Measurements from ENCODE around the gene ZMAT2. TPM values are rescaled to one million over a fixed set of nuclear protein-coding genes. Genes with fewer than 3 reads are reported as not detected.
"Not testable (repeated sequence)": the region's sequence is repeated elsewhere in the genome, so short reads cannot be mapped to it uniquely, and the experiment has no call there.

The ZMAT2 gene
- total RNA-seq (10 to 100 TPM; 44.7 to 54.5 (median 47.5) TPM), polyA plus RNA-seq (100 to 1,000 TPM in 1 of 3 donors, 10 to 100 TPM in 2; 78.0 to 136 (median 81.4) TPM)
- long read RNA-seq, donor 1, partial matches to known transcripts, result 1 of 7 reads
- long read RNA-seq, donor 1, other reads (novel, unspliced or antisense), result 2 of 7 reads
- long read RNA-seq, donor 2, transcript ZMAT2-201 (6 exons, 1,647 nt), result major isoform, 10 of 11 reads
- long read RNA-seq, donor 2, partial matches to known transcripts, result 1 of 11 reads
- long read RNA-seq, donor 2, other reads (novel, unspliced or antisense), result 0 of 11 reads

GRCh38 chr5:140700177-140701144 lies at the start of gene ZMAT2:
ZMAT2 (plus strand) TSS chr5:140700447; CDS start chr5:140700461, 14 bp downstream.
- peak; percentile 99 for ATAC-seq
- Histone ChIP-seq H3K36me3 (ENCODE audit: insufficient read depth in 1 of 2, low read depth in 1 of 2) (peaks cover 33 to 89% of the 10 kb centered on the region in 2 donors), H3K27me3 (ENCODE audit: insufficient read depth in 3 of 3, low read length in 2 of 3) (no peaks in the 10 kb centered on the region), H3K9me3 (no peaks in the 10 kb centered on the region), H3K4me3 (peak within 1 kb of the TSS; percentile 82), H3K27ac (peak within 1 kb of the TSS; percentile 77), H3K4me1 (peaks cover 12% of the 10 kb centered on the region)
- intact Hi-C loops (cut with DNase I), result loop anchor here in 1 of 2 donors (5.0 kb wide), 1 partner anchor 38 kb away; the partner anchor contains the start of gene WDR55
- 1 to 2% (median 2%) methylated on average over 44 of the region's 44 CpGs for whole genome bisulfite sequencing, 3 donors
- TF ChIP-seq CTCF (IDR thresholded peaks at IDR 0.05), result no peak
- peak; percentile 95 to 96 for DNase-seq

DNA sequence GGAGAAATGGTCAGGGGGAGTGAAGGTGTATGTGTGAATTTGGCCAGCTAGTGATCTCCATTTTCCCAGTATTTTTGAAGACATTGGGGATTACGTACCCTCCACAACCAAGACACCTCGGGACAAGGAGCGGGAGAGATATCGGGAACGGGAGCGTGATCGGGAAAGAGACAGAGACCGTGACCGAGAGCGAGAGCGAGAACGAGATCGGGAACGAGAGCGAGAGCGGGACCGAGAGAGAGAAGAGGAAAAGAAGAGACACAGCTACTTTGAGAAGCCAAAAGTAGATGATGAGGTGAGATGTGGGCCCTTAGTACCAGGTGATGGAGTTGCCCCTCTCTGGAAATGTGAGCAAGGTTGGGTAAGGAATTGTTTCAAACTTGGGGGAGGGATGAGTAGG lies 41.4 kb upstream of the ZMAT2 start:
- ATAC-seq, result no peak
- Histone ChIP-seq H3K27me3 (ENCODE audit: insufficient read depth in 3 of 3, low read length in 2 of 3) (no peaks in the 10 kb centered on the region), H3K27ac (no peak overlapping the region), H3K9me3 (no peaks in the 10 kb centered on the region), H3K4me3 (no peak overlapping the region), H3K36me3 (ENCODE audit: insufficient read depth in 1 of 2, low read depth in 1 of 2) (peaks cover 27 to 93% of the 10 kb centered on the region in 2 donors), H3K4me1 (peaks cover 4% of the 10 kb centered on the region)
- 95 to 98% (median 98%) methylated on average over 17 of the region's 17 CpGs for WGBS, 3 donors
- DNase-seq, result no peak
- TF ChIP-seq CTCF (IDR thresholded peaks at IDR 0.05), result no peak
- intact Hi-C loops (cut with DNase I), result no loop called here

DNA sequence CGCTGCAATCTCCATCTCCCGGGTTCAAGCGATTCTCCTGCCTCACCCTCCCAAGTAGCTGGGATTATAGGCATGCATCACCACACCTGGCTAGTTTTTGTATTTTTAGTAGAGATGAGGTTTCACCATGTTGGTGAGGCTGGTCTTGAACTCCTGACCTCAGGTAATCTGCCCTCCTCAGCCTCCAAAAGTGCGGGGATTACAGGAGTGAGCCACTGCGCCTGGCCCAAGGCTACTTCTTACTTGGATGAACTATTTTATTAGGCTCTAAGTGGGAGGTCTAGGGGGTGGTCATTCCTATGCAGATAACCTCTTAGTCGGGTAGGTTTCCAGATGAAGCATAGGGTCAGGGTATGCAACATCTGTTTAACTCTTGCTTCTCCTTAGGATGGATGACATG lies 39.9 kb upstream of the ZMAT2 start:
- H3K4me1 ChIP-seq; ATAC-seq; H3K27ac ChIP-seq; H3K27me3 ChIP-seq (ENCODE audit: insufficient read depth in 3 of 3, low read length in 2 of 3); H3K4me3 ChIP-seq; H3K9me3 ChIP-seq; DNase-seq: not testable (repeated sequence)
- 84 to 88% (median 85%) methylated on average over 6 of the region's 6 CpGs for WGBS, 3 donors
- peaks cover 19 to 78% of the 10 kb centered on the region in 2 donors for H3K36me3 ChIP-seq (ENCODE audit: insufficient read depth in 1 of 2, low read depth in 1 of 2)
- intact Hi-C loops (cut with DNase I), result loop anchor here in 1 of 2 donors (5.0 kb wide), 1 partner anchor 42 kb away; the partner anchor contains the start of gene ZMAT2

- no peaks in the 10 kb centered on the region for H3K27me3 ChIP-seq (ENCODE audit: insufficient read depth in 3 of 3, low read length in 2 of 3)
- H3K4me1 ChIP-seq, result peaks cover 17% of the 10 kb centered on the region
- TF ChIP-seq CTCF (IDR thresholded peaks at IDR 0.05), result no peak
- peak overlapping the region; percentile 85 for H3K4me3 ChIP-seq
- peak overlapping the region; percentile 89 for H3K27ac ChIP-seq
- intact Hi-C loops (cut with DNase I), result loop anchor here in 1 of 2 donors (2.0 to 5.0 kb wide), 2 partner anchors 27 to 38 kb away; partner anchors contain the start of genes HARS1, HARS2 and ZMAT2
- DNase-seq (no peak), ATAC-seq (no peak)
- WGBS, 3 donors, result 0 to 6% (median 4%) methylated on average over 18 of the region's 18 CpGs
- peaks cover 16 to 71% of the 10 kb centered on the region in 2 donors for H3K36me3 ChIP-seq (ENCODE audit: insufficient read depth in 1 of 2, low read depth in 1 of 2)
- H3K9me3 ChIP-seq, result no peaks in the 10 kb centered on the region
Observed at GRCh38 chr5:140664030-140664358, 36.3 kb upstream of the ZMAT2 start.
